ENCODE results near the gene UBTD1.

DNA sequence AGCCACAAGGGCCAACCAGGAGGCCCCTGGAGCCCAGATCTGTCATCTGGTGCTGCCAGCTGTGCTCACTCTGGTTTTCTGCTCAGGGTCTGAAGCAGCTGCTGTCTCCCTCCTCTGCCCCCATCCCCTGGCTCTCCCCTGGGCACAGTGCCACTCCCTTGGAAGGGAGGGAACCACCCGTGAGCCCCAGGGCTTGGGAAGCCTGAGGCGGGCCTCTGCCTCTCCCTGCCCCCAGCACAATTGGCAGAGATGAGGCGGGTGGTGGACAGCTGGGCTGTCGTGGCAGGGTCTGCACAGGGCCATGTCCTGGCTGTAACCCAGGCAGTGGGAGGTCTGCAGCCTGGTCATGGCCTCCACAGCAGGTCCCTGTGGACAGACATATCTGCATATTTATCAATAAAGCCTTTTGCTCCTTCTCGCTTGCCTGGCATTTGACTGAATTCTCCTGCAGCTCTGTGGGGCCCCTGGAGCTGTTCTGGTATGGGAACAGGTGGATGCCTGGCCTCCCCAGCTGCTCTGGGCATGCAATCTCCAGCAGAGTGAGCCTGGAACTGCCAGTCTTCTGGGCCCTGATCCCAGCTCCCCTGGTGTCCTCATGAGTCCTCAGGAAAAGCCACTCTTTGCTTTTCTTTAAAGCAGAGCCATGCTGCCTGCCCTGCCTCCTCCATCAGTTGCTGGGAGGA, 72.2 kb downstream of the UBTD1 start:
- TF ChIP-seq, protein P1, sequence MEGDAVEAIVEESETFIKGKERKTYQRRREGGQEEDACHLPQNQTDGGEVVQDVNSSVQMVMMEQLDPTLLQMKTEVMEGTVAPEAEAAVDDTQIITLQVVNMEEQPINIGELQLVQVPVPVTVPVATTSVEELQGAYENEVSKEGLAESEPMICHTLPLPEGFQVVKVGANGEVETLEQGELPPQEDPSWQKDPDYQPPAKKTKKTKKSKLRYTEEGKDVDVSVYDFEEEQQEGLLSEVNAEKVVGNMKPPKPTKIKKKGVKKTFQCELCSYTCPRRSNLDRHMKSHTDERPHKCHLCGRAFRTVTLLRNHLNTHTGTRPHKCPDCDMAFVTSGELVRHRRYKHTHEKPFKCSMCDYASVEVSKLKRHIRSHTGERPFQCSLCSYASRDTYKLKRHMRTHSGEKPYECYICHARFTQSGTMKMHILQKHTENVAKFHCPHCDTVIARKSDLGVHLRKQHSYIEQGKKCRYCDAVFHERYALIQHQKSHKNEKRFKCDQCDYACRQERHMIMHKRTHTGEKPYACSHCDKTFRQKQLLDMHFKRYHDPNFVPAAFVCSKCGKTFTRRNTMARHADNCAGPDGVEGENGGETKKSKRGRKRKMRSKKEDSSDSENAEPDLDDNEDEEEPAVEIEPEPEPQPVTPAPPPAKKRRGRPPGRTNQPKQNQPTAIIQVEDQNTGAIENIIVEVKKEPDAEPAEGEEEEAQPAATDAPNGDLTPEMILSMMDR (IDR thresholded peaks at IDR 0.05) = no peak
- TF ChIP-seq POLR2A (IDR thresholded peaks at IDR 0.05) (no peak), POLR2AphosphoS5 (IDR thresholded peaks at IDR 0.05) (no peak), EP300 (IDR thresholded peaks at IDR 0.05) (no peak)
